CD4-positive, alpha-beta T cell (primary cell): Measurements from ENCODE around the gene RREB1. TPM values are rescaled to one million over a fixed set of nuclear protein-coding genes. Genes with fewer than 3 reads are reported as not detected.

ENCODE experiments used
- ATAC-seq: fragments of 200-7000 bp; cut with Tn5 transposase; one replicate; pipeline ENCODE4 v1.10.0; 2022; ENCODE audit warnings: mild to moderate bottlenecking; ENCODE audit not compliant: poor library complexity
- CTCF ChIA-PET: fragments of 350-600 bp; sonication (Branson Sonifier 250); formaldehyde crosslinking; loops from one replicate; lab custom pipeline; 2021; ENCODE audit warnings: antibody characterized with exemption, inconsistent platforms; lab: Charles Lee
- POLR2A ChIA-PET: fragments of 350-600 bp; sonication (Branson Sonifier 250); formaldehyde crosslinking; loops from one replicate; lab custom pipeline; 2021; ENCODE audit warnings: antibody characterized with exemption, inconsistent platforms; lab: Charles Lee
- DNase-seq, 14 experiments: peaks; one replicate each; pipeline ENCODE4 v3.0.0-alpha.2; 2013 to 2020; ENCODE audit warnings: mixed read lengths in 2 of 14
- H3K27ac ChIP-seq, 2 donors: one replicate each; pipeline versions ENCODE4 v1.5.1 to v1.7.0; 2013; ENCODE audit warnings: low read length in 2 of 2, low read depth in 1 of 2, mild to moderate bottlenecking in 1 of 2
- H3K27me3 ChIP-seq, 2 experiments: 1 replicate in 1 of 2; 2 replicates in 1 of 2; pipeline versions ENCODE4 v1.6.1 to v1.7.0; 2013; ENCODE audit warnings: low read length in 2 of 2, control low read depth in 1 of 2, mild to moderate bottlenecking in 1 of 2, moderate library complexity in 1 of 2; ENCODE audit not compliant: insufficient read depth in 2 of 2, control insufficient read depth in 1 of 2
- H3K36me3 ChIP-seq: one replicate; pipeline ENCODE4 v1.6.1; 2013; ENCODE audit warnings: low read length, control low read depth; ENCODE audit not compliant: insufficient read depth
- H3K4me1 ChIP-seq: one replicate; pipeline ENCODE4 v1.6.1; 2013; ENCODE audit warnings: low read length, control low read depth; ENCODE audit not compliant: insufficient read depth
- H3K4me3 ChIP-seq: one replicate; pipeline ENCODE4 v1.5.1; 2013; ENCODE audit warnings: mild to moderate bottlenecking, low read length, moderate library complexity
- H3K9me3 ChIP-seq, 2 experiments: 1 replicate in 1 of 2; 2 replicates in 1 of 2; pipeline versions ENCODE4 v1.6.1 to v1.7.0; 2013; ENCODE audit warnings: low read length in 2 of 2, mild to moderate bottlenecking in 2 of 2, control low read depth in 1 of 2, moderate library complexity in 1 of 2; ENCODE audit not compliant: control insufficient read depth in 1 of 2, insufficient read depth in 1 of 2
- H3K27ac Mint-ChIP-seq: one replicate; pipeline ENCODE4 v1.8.0; 2020; ENCODE audit warnings: mixed read lengths
- H3K27me3 Mint-ChIP-seq: one replicate; pipeline ENCODE4 v1.8.0; 2021; ENCODE audit warnings: mixed read lengths
- H3K36me3 Mint-ChIP-seq: one replicate; pipeline ENCODE4 v1.8.0; 2021; ENCODE audit warnings: low read depth, mixed read lengths
- H3K4me1 Mint-ChIP-seq: one replicate; pipeline ENCODE4 v1.8.0; 2021; ENCODE audit warnings: low read depth, mixed read lengths
- H3K4me3 Mint-ChIP-seq: one replicate; pipeline ENCODE4 v1.8.0; 2020; ENCODE audit warnings: mild to moderate bottlenecking, mixed read lengths
- H3K9me3 Mint-ChIP-seq: one replicate; pipeline ENCODE4 v1.8.0; 2020; ENCODE audit warnings: mixed read lengths
- CTCF ChIP-seq: fragments of 200-600 bp; IDR thresholded peaks from one replicate; pipeline ENCODE4 v1.8.0; 2022; ENCODE audit warnings: antibody characterized with exemption, mild to moderate bottlenecking
- intact Hi-C, 2 experiments: fragments of 100-400 bp; cut with DNase I in 1 of 2; cut with micrococcal nuclease in 1 of 2; formaldehyde crosslinking; loops; one replicate each; pipeline versions ENCODE4 v1.15.1 to v1.9.0; 2023 to 2025; cut with DNase I, micrococcal nuclease
- total RNA-seq, 174 experiments: library from RNA in 2 of 174; stranded (reverse) in 2 of 174; gene quantifications; one replicate each; pipeline ENCODE4 v1.2.3 and lab custom pipeline; 2021 to 2026

RREB1 gene
- total RNA-seq, 2 experiments from 2014 or later, result 56.5 to 60.0 TPM

- H3K4me3 Mint-ChIP-seq, result no peak overlapping the region
- no peak for TF ChIP-seq CTCF
- Histone ChIP-seq H3K27ac (no peak overlapping the region), H3K27me3 (no peaks in the 10 kb centered on the region), H3K4me3 (no peak overlapping the region), H3K4me1 (no peaks in the 10 kb centered on the region), H3K36me3 (no peaks in the 10 kb centered on the region), H3K9me3 (no peaks in the 10 kb centered on the region)
- H3K27ac Mint-ChIP-seq, result no peak overlapping the region
- no peak for DNase-seq
- ChIA-PET CTCF (interaction anchor here (0.5 kb wide), 1 partner anchor 60 kb away, joined by 3 read pairs; no protein-coding TSS in a partner anchor), POLR2A (no interaction called here)
- peaks cover 3% of the 10 kb centered on the region for H3K27me3 Mint-ChIP-seq
- intact Hi-C loops, result no loop called here
- no peaks in the 10 kb centered on the region for H3K36me3 Mint-ChIP-seq
- ATAC-seq, result no peak
- no peaks in the 10 kb centered on the region for H3K4me1 Mint-ChIP-seq
- no peaks in the 10 kb centered on the region for H3K9me3 Mint-ChIP-seq
Observed at GRCh38 chr6:7098993-7099392, 8.8 kb upstream of the RREB1 start.

GRCh38 chr6:7100072-7100752 is 7.5 kb upstream of the RREB1 start:
- no peak for TF ChIP-seq CTCF
- ChIA-PET CTCF (no interaction called here), POLR2A (no interaction called here)
- no peak overlapping the region for H3K4me3 ChIP-seq
- Mint-ChIP-seq H3K4me1 (no peaks in the 10 kb centered on the region), H3K36me3 (no peaks in the 10 kb centered on the region), H3K27ac (no peak overlapping the region), H3K4me3 (no peak overlapping the region), H3K9me3 (no peaks in the 10 kb centered on the region), H3K27me3 (peaks cover 3% of the 10 kb centered on the region)
- DNase-seq, result no peak
- intact Hi-C loops, result loop anchor here (10.0 kb wide), 2 partner anchors 375 to 445 kb away; no protein-coding TSS in a partner anchor
- no peaks in the 10 kb centered on the region for H3K36me3 ChIP-seq
- no peak for ATAC-seq
- no peaks in the 10 kb centered on the region for H3K27me3 ChIP-seq
- no peaks in the 10 kb centered on the region for H3K4me1 ChIP-seq
- no peak overlapping the region for H3K27ac ChIP-seq
- H3K9me3 ChIP-seq, result no peaks in the 10 kb centered on the region

DNA sequence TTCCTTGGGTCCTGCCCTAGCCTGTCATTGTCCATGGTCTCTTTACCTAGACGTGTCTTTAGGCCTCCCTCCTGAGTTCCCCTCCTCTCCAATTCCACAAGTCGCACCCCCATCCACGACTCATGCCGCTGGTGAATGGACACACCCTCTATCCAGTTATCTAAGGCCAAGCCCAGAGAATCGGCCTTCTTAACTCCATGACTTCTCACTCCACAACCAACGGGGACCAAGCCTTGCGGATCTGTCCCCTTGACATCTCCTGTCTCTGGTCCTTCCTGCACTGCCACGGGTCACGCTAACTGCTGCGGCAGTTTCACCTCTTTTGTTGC is 7.0 kb upstream of the RREB1 start:
- DNase-seq, result no peak
- Mint-ChIP-seq H3K27ac (no peak overlapping the region), H3K4me1 (no peaks in the 10 kb centered on the region), H3K4me3 (no peak overlapping the region), H3K9me3 (no peaks in the 10 kb centered on the region), H3K36me3 (no peaks in the 10 kb centered on the region), H3K27me3 (peaks cover 3% of the 10 kb centered on the region)
- TF ChIP-seq CTCF, result no peak
- no peak for ATAC-seq
- ChIA-PET CTCF (no interaction called here), POLR2A (no interaction called here)
- H3K27me3 ChIP-seq, result no peaks in the 10 kb centered on the region
- intact Hi-C loops, result loop anchor here (10.0 kb wide), 2 partner anchors 376 to 446 kb away; no protein-coding TSS in a partner anchor
- no peaks in the 10 kb centered on the region for H3K4me1 ChIP-seq
- no peak overlapping the region for H3K27ac ChIP-seq
- no peaks in the 10 kb centered on the region for H3K36me3 ChIP-seq
- no peaks in the 10 kb centered on the region for H3K9me3 ChIP-seq
- no peak overlapping the region for H3K4me3 ChIP-seq
